GM21515 (cell line): ENCODE data around the gene DEPP1.
"Not testable (repeated sequence)": the region's sequence is repeated elsewhere in the genome, so short reads cannot be mapped to it uniquely, and the experiment has no call there.

Source experiments
- ATAC-seq: cut with Tn5 transposase; IDR thresholded peaks from one replicate; pipeline ENCODE4 v1.9.1; 2021; ENCODE audit not compliant: unreplicated experiment

The DEPP1 gene, protein sequence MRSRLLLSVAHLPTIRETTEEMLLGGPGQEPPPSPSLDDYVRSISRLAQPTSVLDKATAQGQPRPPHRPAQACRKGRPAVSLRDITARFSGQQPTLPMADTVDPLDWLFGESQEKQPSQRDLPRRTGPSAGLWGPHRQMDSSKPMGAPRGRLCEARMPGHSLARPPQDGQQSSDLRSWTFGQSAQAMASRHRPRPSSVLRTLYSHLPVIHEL

DNA sequence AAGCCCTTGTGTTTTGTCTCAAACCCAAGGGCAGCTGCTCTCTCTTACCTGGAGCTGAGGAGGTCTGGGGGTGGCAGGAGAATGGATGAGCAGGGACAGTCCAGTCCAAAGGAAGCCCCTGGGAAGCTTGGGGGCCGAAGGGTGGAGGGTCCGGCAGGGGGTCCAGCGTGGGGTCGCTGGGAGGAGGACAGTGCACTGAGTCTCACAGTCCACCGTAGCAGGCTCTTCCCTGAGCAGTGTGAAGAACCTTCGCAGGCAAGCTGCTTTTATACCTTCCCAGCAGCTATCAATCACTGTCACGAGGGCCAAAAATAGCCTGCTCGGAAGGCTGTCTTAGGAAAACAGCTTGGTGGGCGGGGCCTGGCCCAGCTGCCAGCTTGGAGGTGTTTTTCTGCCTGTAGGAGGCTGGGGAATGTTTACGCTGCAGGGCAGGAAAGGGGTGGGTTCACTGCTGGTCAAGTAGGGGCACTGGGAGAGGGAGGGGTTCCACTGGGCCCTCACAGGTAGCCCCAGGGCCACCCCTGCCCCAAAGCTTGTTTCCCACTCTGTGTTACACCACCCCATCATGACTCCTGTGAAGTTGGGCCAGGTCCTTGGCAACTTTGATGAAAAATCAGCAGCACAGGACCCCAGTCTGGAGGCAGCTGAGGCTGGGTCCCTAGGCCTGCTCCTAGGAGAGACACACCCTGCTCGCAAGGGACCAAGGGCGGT, at the start of gene DEPP1:
TSS of gene DEPP1 (minus strand) at position 240 of the 711 bp plus-strand sequence. CDS start 779 bp downstream, outside the sequence.
- no peak for ATAC-seq

- no peak for ATAC-seq
Observed at GRCh38 chr10:45023426-45023825, 44.8 kb upstream of the DEPP1 start.

GRCh38 chr10:45015590-45015989, 37.0 kb upstream of the DEPP1 start:
- ATAC-seq = no peak

- not testable (repeated sequence) for ATAC-seq
Observed at GRCh38 chr10:45014557-45014956, 35.9 kb upstream of the DEPP1 start.

- ATAC-seq = peak; percentile 88
Observed at GRCh38 chr10:45008524-45009161, 30.0 kb upstream of the DEPP1 start.

GRCh38 chr10:45006276-45007030, 27.8 kb upstream of the DEPP1 start:
- ATAC-seq = no peak

- no peak for ATAC-seq
Observed at GRCh38 chr10:45005284-45005683, 26.7 kb upstream of the DEPP1 start.

GRCh38 chr10:45004661-45005060, 26.1 kb upstream of the DEPP1 start:
- ATAC-seq = no peak

- ATAC-seq = no peak
Observed at GRCh38 chr10:45003432-45004000, 24.9 kb upstream of the DEPP1 start.

DNA sequence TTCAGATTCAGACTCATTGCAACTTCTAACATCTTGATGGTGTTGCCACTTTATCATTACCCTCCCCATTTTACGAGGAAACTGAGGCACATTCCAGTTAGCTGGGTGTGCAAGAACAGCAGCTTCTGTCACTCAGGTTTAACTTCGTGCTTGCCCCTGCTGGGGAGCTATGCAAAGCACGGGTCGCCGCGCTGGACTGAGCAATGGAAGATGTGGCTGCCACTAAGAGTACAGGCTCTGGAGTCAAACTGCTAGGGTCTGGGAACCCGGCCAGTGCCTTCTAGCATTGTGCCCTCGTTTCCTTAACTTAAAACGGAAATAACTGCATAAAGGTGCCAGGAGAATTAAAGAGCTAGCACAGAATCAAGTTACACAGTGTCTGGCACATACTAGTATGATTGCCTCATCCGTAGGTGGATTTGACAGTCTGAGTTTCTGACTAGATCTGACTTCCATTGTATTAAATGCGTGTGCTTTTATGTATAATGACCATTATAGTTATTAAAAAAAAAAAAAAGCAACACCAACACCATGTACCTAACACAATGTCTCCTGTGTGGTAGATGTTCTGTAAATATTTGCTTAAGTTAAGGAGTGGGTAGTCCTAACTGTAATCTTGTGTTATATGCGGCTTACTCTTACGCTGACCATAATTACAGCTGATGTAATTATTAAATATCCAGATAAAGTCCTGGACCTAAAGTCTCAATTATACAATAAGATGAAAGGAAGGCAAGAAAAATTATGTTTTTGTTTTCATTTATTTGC, 23.0 kb upstream of the DEPP1 start:
- ATAC-seq = peak; percentile 72

GRCh38 chr10:45000752-45001380, 22.3 kb upstream of the DEPP1 start, which contains the start of gene ZNF22:
Gene ZNF22 (plus strand): TSS chr10:45000923. CDS start chr10:45003369, 2,446 bp downstream.
- peak; percentile 74 for ATAC-seq

DNA sequence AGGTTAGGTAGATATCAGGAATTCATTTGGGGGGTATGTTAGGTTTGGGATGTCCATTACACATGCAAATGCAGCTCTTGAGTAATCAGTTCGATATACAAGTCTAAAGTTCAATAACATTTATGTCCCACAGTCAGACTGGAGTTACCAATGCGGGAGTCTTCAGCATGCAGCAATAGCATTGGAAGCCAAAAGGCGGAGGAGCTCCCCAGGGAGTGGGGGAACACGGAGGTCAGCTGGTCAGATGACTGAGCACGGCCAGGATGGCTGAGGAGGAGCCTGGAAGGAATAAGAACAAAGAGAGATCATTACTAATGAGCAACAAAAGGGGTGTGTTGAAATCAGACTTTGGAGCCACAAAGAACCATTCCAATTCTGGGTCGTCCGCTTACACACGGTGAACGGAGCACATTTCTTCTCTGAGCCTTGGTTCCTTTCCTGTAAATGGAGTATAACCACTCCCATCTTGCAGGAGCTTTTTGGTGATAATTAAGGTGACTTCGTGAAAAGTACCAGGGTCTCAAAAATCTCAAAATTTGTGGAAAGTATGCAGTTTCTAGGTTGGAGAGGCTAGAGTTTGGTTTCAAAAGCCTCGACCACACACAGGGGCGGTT, 21.6 kb upstream of the DEPP1 start:
- ATAC-seq = no peak

- ATAC-seq = no peak
Observed at GRCh38 chr10:44998146-44998631, 19.6 kb upstream of the DEPP1 start.

- ATAC-seq = no peak
Observed at GRCh38 chr10:44997105-44997748, 18.6 kb upstream of the DEPP1 start.

DNA sequence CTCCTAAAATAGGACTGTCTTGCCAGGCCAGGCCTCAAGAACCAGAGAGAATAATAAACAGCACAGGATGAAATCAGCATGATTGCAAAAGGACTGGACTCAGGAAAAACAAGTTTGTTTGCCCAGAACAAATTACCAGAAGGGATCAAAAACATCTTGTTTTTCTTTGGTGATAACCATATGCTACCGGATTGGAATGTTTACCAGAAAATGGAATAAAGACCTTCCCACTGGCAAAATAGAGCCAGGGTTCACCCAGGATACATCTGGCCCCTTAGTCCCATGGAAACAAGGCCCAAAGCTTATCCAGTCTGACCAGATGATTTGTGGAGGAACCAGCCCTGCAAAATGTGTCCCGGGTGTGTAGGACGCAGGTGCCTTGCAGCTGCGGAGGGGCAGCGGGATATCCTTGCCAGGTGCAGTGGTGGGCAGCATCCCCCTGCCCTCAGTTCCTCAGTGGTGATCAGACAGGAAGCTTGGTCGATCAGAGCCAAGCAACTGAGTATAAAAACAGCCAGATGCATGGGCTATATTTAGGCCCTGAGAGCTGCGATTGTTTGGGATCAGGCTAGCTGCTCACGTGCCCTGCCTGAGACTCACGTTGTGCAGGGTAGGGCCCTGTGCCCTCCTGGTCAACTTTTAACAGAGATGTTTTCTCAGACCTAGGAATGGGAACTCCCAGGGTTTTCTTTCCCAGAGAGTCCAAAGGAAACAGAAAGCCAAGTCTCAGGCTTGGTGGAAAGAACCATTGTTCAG, 17.5 kb upstream of the DEPP1 start:
- ATAC-seq = no peak

DNA sequence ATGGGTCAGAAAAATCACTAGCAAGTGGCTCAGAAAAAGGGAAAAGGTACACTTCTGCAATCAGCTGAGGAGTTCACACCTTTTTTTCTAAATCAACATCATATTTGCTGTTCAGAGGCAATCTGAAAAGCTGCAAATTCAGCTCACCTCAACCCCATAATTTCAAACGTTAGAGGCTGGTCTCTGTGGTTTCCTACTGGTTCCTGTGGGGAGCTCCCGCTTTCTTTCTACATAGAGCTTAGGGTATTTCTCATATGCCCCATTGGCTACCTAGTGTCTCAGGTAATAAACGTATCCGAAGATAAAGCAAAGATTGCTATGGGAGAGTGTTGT, 16.9 kb upstream of the DEPP1 start:
- ATAC-seq = no peak

DNA sequence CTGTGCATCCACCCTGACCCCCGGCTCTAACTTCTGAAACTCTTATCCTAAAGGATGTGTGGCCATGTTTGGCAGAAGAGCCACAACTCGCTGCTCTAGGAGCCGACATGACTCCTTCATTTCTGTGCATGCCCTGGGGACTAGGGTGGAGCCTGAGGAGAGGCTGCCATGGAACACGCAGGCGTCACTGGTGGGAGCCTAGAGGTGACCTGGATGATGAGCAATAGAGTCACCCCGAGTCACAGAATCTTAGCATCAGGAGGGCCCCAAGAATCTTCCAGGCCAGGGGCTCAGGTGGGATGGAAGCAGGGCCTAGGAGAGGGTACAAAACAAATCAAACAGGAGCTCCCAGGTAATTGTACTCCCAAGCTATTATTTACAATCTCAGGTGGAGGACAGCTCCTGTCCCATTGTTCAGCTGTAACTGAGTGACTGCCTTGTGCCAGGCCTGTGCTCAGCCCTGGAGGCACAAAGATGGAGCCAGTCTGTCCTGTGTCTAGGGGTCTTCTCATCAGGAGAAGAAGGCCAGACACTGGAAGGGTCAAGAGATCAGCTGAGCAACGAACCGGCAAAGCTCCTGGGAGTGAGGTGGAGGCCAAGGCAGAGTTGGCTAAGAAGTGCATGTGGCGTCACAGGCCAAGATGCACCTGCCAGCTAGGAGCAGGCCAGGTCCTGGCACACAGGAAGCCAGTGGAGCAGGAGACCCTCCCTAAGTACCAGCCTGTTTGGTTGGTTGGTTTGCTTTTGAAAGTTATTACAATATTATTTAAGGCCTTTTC, 16.3 kb upstream of the DEPP1 start:
- ATAC-seq = no peak
